Urinary bladder (tissue), 4 donors: ENCODE results near the gene MICU1. TPM values are rescaled to one million over a fixed set of nuclear protein-coding genes. Genes with fewer than 3 reads are reported as not detected.
"Not testable (repeated sequence)": the region's sequence is repeated elsewhere in the genome, so short reads cannot be mapped to it uniquely, and the experiment has no call there.

Source experiments
- DNase-seq: peaks from one replicate; pipeline ENCODE4 v3.0.0-alpha.2; 2015; ENCODE audit errors: extremely low spot score
- H3K27ac ChIP-seq: one replicate; pipeline ENCODE4 v1.5.1; 2013; ENCODE audit warnings: low read depth, mild to moderate bottlenecking, moderate library complexity
- H3K36me3 ChIP-seq: one replicate; pipeline ENCODE4 v1.6.1; 2013; ENCODE audit warnings: mild to moderate bottlenecking, moderate library complexity; ENCODE audit not compliant: insufficient read depth
- H3K4me1 ChIP-seq: one replicate; pipeline ENCODE4 v1.6.1; 2013; ENCODE audit warnings: mild to moderate bottlenecking, moderate library complexity; ENCODE audit not compliant: insufficient read depth
- H3K4me3 ChIP-seq: one replicate; pipeline ENCODE4 v1.5.1; 2013; ENCODE audit warnings: low read depth, low read length
- WGBS: extraction: QIAGEN DNeasy Blood & Tissue Kit; methylation state at CpG from one replicate; pipeline ENCODE4 v1.1.7; 2013; 5-methylcytosine and 5-hydroxymethylcytosine counted together
- polyA plus RNA-seq: library from polyadenylated mRNA; stranded (reverse); fragments of 200-250 nt; gene quantifications from one replicate; pipeline ENCODE4 v1.2.3, GENCODE V29; 2013
- total RNA-seq: library from RNA; depleted of rRNA; stranded (reverse); fragments of >200 nt; gene quantifications from one replicate; pipeline ENCODE4 v1.2.3, GENCODE V29; 2014
- donor health status: healthy with polysubstance abuse.
- donor health status: healthy.

MICU1 gene
- total RNA-seq: 62.5 TPM
- polyA plus RNA-seq: 53.3 TPM

- DNase-seq: peak; percentile 94
- H3K27ac ChIP-seq: peak within 1 kb of the TSS; percentile 42
- H3K4me1 ChIP-seq: peaks cover 2% of the 10 kb centered on the region
- WGBS: under 1% methylated on average over 49 of the region's 49 CpGs
- peaks cover 2% of the 10 kb centered on the region for H3K36me3 ChIP-seq
- peak within 1 kb of the TSS; percentile 74 for H3K4me3 ChIP-seq
These were observed at the start of gene MICU1 for GRCh38 chr10:72625608-72626443. TSS of gene MICU1 (minus strand) at chr10:72626079. CDS start at chr10:72566793, 59,286 bp downstream.

GRCh38 chr10:72674174-72674573 lies 48.3 kb upstream of the MICU1 start:
- not testable (repeated sequence) for DNase-seq, H3K4me3 ChIP-seq, H3K4me1 ChIP-seq, H3K27ac ChIP-seq, H3K36me3 ChIP-seq
- 96% methylated on average over 5 of the region's 5 CpGs for WGBS

GRCh38 chr10:72673280-72673679 lies 47.4 kb upstream of the MICU1 start:
- Histone ChIP-seq H3K27ac (no peak overlapping the region), H3K4me1 (no peaks in the 10 kb centered on the region), H3K36me3 (no peaks in the 10 kb centered on the region), H3K4me3 (no peak overlapping the region)
- WGBS: 92% methylated on average over 1 of the region's 1 CpG
- DNase-seq: no peak

GRCh38 chr10:72667207-72667864 lies 41.5 kb upstream of the MICU1 start:
- Histone ChIP-seq H3K36me3 (no peaks in the 10 kb centered on the region), H3K4me1 (no peaks in the 10 kb centered on the region), H3K4me3 (no peak overlapping the region), H3K27ac (no peak overlapping the region)
- WGBS: 90% methylated on average over 3 of the region's 3 CpGs
- no peak for DNase-seq

- no peak overlapping the region for H3K27ac ChIP-seq
- H3K36me3 ChIP-seq: no peaks in the 10 kb centered on the region
- H3K4me3 ChIP-seq: no peak overlapping the region
- DNase-seq: no peak
- no peaks in the 10 kb centered on the region for H3K4me1 ChIP-seq
- 86% methylated on average over 4 of the region's 4 CpGs for WGBS
These were observed 40.0 kb upstream of the MICU1 start for GRCh38 chr10:72665925-72666324.

- DNase-seq: no peak
- no peak overlapping the region for H3K27ac ChIP-seq
- no peaks in the 10 kb centered on the region for H3K4me1 ChIP-seq
- no peaks in the 10 kb centered on the region for H3K36me3 ChIP-seq
- no peak overlapping the region for H3K4me3 ChIP-seq
These were observed 38.1 kb upstream of the MICU1 start for GRCh38 chr10:72663971-72664370.

- WGBS: 91% methylated on average over 1 of the region's 1 CpG
- H3K4me3 ChIP-seq: no peak overlapping the region
- H3K4me1 ChIP-seq: no peaks in the 10 kb centered on the region
These were observed 35.6 kb upstream of the MICU1 start for GRCh38 chr10:72661431-72661830.

GRCh38 chr10:72660220-72660619 lies 34.3 kb upstream of the MICU1 start:
- Histone ChIP-seq H3K27ac (no peak overlapping the region), H3K4me1 (no peaks in the 10 kb centered on the region), H3K4me3 (no peak overlapping the region), H3K36me3 (no peaks in the 10 kb centered on the region)
- no peak for DNase-seq

More at GRCh38 chr10:72661431-72661830, 35.6 kb upstream of the MICU1 start:
- Histone ChIP-seq H3K36me3 (no peaks in the 10 kb centered on the region), H3K27ac (no peak overlapping the region)
- no peak for DNase-seq

GRCh38 chr10:72659694-72660093 lies 33.8 kb upstream of the MICU1 start:
- no peaks in the 10 kb centered on the region for H3K4me1 ChIP-seq
- no peaks in the 10 kb centered on the region for H3K36me3 ChIP-seq
- no peak for DNase-seq
- H3K4me3 ChIP-seq: no peak overlapping the region
- WGBS: 91% methylated on average over 8 of the region's 8 CpGs
- no peak overlapping the region for H3K27ac ChIP-seq

- Histone ChIP-seq H3K4me3 (no peak overlapping the region), H3K36me3 (no peaks in the 10 kb centered on the region), H3K27ac (no peak overlapping the region), H3K4me1 (no peaks in the 10 kb centered on the region)
- WGBS: 85% methylated on average over 5 of the region's 5 CpGs
- DNase-seq: no peak
These were observed 33.0 kb upstream of the MICU1 start for GRCh38 chr10:72658696-72659400.

GRCh38 chr10:72654720-72655119 lies 28.8 kb upstream of the MICU1 start:
- Histone ChIP-seq H3K27ac (no peak overlapping the region), H3K4me3 (no peak overlapping the region), H3K4me1 (no peaks in the 10 kb centered on the region), H3K36me3 (no peaks in the 10 kb centered on the region)
- no peak for DNase-seq
- 56% methylated on average over 3 of the region's 3 CpGs for WGBS

GRCh38 chr10:72653383-72654096 lies 27.7 kb upstream of the MICU1 start:
- Histone ChIP-seq H3K36me3 (no peaks in the 10 kb centered on the region), H3K4me3 (no peak overlapping the region), H3K4me1 (no peaks in the 10 kb centered on the region), H3K27ac (no peak overlapping the region)
- no peak for DNase-seq
- WGBS: 72% methylated on average over 6 of the region's 6 CpGs

- Histone ChIP-seq H3K4me3 (no peak overlapping the region), H3K27ac (no peak overlapping the region), H3K4me1 (no peaks in the 10 kb centered on the region), H3K36me3 (no peaks in the 10 kb centered on the region)
- 61% methylated on average over 5 of the region's 5 CpGs for WGBS
- no peak for DNase-seq
These were observed 23.4 kb upstream of the MICU1 start for GRCh38 chr10:72649291-72649690.
